ENCODE results near the gene C13orf46.

DNA sequence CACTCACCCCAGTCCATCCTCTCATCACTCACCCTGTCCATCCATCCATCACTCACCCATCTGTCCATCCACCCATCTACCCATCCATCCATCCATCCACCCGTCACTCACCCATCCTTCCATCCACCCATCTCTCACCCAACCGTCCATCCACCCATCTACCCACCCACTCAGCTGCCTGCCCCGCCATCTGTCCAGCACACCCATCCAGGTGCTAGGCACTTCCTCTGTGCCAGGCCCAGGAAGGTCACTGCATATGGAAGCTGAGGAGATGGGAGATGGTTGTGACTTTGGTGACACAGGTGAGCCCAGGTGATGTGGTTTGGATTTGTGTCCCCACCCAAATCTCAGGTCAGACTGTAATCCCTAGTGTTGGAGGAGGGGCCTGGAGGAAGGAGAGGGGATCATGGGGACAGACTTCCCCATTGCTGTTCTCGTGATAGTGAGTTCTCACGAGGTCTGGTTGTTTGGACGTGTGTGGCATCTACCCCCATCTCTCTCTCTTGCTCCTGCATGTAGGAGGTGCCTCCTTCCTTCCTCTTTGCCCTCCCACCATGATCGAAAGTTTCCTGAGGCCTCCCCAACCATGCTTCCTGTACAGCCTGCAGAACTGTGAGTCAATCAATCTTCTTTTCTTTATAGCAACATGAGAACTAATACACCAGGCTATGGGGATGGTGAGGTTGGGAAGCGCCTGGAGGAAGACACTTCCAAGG lies 15.9 kb upstream of the C13orf46 start:
- TF ChIP-seq POLR2A (IDR thresholded peaks at IDR 0.05; ENCODE audit: low read length) (no peak), GATA1 (IDR thresholded peaks at IDR 0.05; ENCODE audit: low read depth, low read length) (no peak)
